Loucy (cell line): ENCODE measurements around the gene SMYD2.

Experiments used
- EZH2phosphoT487 ChIP-seq: fragments of 200-600 bp; IDR thresholded peaks from 2 replicates; pipeline ENCODE4 v1.6.1; 2018; ENCODE audit warnings: antibody characterized with exemption, mild to moderate bottlenecking, moderate library complexity, borderline replicate concordance
- TF ChIP-seq, protein P1 (sequence below): fragments of 200-600 bp; sonication (generic); conservative IDR thresholded peaks from 2 replicates; pipeline ENCODE4 v1.5.1; 2014; ENCODE audit warnings: mild to moderate bottlenecking, antibody characterized with exemption, low read length

GRCh38 chr1:214316593-214316992 lies 35.6 kb downstream of the SMYD2 start:
- TF ChIP-seq, protein P1, sequence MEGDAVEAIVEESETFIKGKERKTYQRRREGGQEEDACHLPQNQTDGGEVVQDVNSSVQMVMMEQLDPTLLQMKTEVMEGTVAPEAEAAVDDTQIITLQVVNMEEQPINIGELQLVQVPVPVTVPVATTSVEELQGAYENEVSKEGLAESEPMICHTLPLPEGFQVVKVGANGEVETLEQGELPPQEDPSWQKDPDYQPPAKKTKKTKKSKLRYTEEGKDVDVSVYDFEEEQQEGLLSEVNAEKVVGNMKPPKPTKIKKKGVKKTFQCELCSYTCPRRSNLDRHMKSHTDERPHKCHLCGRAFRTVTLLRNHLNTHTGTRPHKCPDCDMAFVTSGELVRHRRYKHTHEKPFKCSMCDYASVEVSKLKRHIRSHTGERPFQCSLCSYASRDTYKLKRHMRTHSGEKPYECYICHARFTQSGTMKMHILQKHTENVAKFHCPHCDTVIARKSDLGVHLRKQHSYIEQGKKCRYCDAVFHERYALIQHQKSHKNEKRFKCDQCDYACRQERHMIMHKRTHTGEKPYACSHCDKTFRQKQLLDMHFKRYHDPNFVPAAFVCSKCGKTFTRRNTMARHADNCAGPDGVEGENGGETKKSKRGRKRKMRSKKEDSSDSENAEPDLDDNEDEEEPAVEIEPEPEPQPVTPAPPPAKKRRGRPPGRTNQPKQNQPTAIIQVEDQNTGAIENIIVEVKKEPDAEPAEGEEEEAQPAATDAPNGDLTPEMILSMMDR: no peak
- TF ChIP-seq EZH2phosphoT487: no peak
